Measurements from ENCODE around the gene ELOVL7. TPM values are rescaled to one million over a fixed set of nuclear protein-coding genes. Genes with fewer than 3 reads are reported as not detected.
"Not testable (repeated sequence)": the region's sequence is repeated elsewhere in the genome, so short reads cannot be mapped to it uniquely, and the experiment has no call there.

Gene ELOVL7
- total and polyA plus RNA-seq, 2 of the 4 experiments (the other 2 are of a cell fraction), result 0.18 TPM; not detected in 1

- H3K14ac ChIP-seq (replicated peaks; ENCODE audit: low read depth, low read length), result no peak overlapping the region
- dilution Hi-C loops (cut with HindIII; ENCODE audit: low sequenced_read_pairs, unreplicated experiment) (no loop called here), intact Hi-C loops (cut with micrococcal nuclease) (no loop called here), in situ Hi-C loops (cut with MboI; ENCODE audit: low sequenced_read_pairs) (no loop called here)
- H3K79me1 ChIP-seq (ENCODE audit: low read depth in 1 of 2, low read length in 2 of 2), result no peaks in the 10 kb centered on the region
- no TSS peak for BruUV-seq (replicated peaks)
- no peak overlapping the region for H3K23ac ChIP-seq (ENCODE audit: low read depth, low read length)
- POLR2A ChIA-PET (ENCODE audit: unreplicated experiment), result no interaction called here
- H2AK9ac ChIP-seq (replicated peaks; ENCODE audit: low read depth, low read length, poor library complexity), result no peak overlapping the region
- H4K8ac ChIP-seq (ENCODE audit: low read depth in 2 of 2, low read length in 2 of 2), result no peak overlapping the region
- no peaks in the 10 kb centered on the region for H3K36me3 ChIP-seq (ENCODE audit: control insufficient read depth, insufficient read depth, low read length)
- H3K27ac ChIP-seq (ENCODE audit: insufficient read depth, low read length), result no peak overlapping the region
- DNase-seq (no peak), ATAC-seq (ENCODE audit: low read depth) (no peak)
- H2BK120ac ChIP-seq (ENCODE audit: low read depth, low read length), result no peak overlapping the region
- no peak overlapping the region for H2BK20ac ChIP-seq (ENCODE audit: low read depth, low read length)
- 30% methylated on average over 2 of the region's 3 CpGs; no CpG with 5 or more reads in 1 of the 2 experiments for WGBS, 2 experiments (ENCODE audit: extremely low coverage in 2 of 2, insufficient read length in 1 of 2)
- no peak overlapping the region for H3K56ac ChIP-seq (ENCODE audit: extremely low read depth, insufficient read depth, low read length)
- H3K4me2 ChIP-seq (ENCODE audit: low read depth, low read length), result no peak overlapping the region
- no peak overlapping the region for H4K91ac ChIP-seq (ENCODE audit: insufficient read depth, low read depth, low read length)
- H3K4me3 ChIP-seq (ENCODE audit: insufficient read depth, low read depth, low read length), result no peak overlapping the region
- no peak overlapping the region for H2AFZ ChIP-seq (replicated peaks; ENCODE audit: low read length, poor library complexity)
- H3K9ac ChIP-seq (ENCODE audit: low read depth, low read length), result no peak overlapping the region
- H2BK5ac ChIP-seq (ENCODE audit: low read depth, low read length, poor library complexity, severe bottlenecking), result no peak overlapping the region
- no peaks in the 10 kb centered on the region for H3K9me1 ChIP-seq (ENCODE audit: insufficient read depth, low read length)
- H3K9me3 ChIP-seq (ENCODE audit: control insufficient read depth, insufficient read depth, low read length), result no peaks in the 10 kb centered on the region
- CTCF ChIA-PET, result no interaction called here
- no peak overlapping the region for H2BK15ac ChIP-seq (ENCODE audit: low read depth, low read length)
- no peaks in the 10 kb centered on the region for H3K27me3 ChIP-seq (ENCODE audit: control insufficient read depth, insufficient read depth, low read length)
- no peaks in the 10 kb centered on the region for H3K4me1 ChIP-seq (ENCODE audit: control insufficient read depth, insufficient read depth, low read length)
- H4K5ac ChIP-seq (ENCODE audit: low read depth, low read length), result no peak overlapping the region
- no peak overlapping the region for H2AK5ac ChIP-seq (ENCODE audit: low read depth, low read length)
- H3K4ac ChIP-seq (ENCODE audit: low read depth, low read length), result no peak overlapping the region
- H4K20me1 ChIP-seq (ENCODE audit: insufficient read depth, low read length), result no peaks in the 10 kb centered on the region
- TF ChIP-seq CEBPB (IDR thresholded peaks at IDR 0.05; ENCODE audit: low read depth, low read length) (no peak), CHD1 (IDR thresholded peaks at IDR 0.05; ENCODE audit: low read depth, low read length) (no peak), MXI1 (IDR thresholded peaks at IDR 0.05; ENCODE audit: borderline replicate concordance, low read depth, low read length) (no peak), RFX5 (IDR thresholded peaks at IDR 0.05; ENCODE audit: low read depth, low read length) (no peak)
- H3K18ac ChIP-seq (ENCODE audit: low read depth, low read length), result no peak overlapping the region
These were observed 125.7 kb downstream of the ELOVL7 start for GRCh38 chr5:60718166-60718892.

GRCh38 chr5:60715201-60715928 lies 128.7 kb downstream of the ELOVL7 start:
- H3K4ac ChIP-seq (ENCODE audit: low read depth, low read length); H4K20me1 ChIP-seq (ENCODE audit: insufficient read depth, low read length); H3K4me3 ChIP-seq (ENCODE audit: insufficient read depth, low read depth, low read length); H3K9me3 ChIP-seq (ENCODE audit: control insufficient read depth, insufficient read depth, low read length); H4K91ac ChIP-seq (ENCODE audit: insufficient read depth, low read depth, low read length); POLR2A ChIA-PET (ENCODE audit: unreplicated experiment); H3K9me1 ChIP-seq (ENCODE audit: insufficient read depth, low read length); H3K36me3 ChIP-seq (ENCODE audit: control insufficient read depth, insufficient read depth, low read length); H2BK120ac ChIP-seq (ENCODE audit: low read depth, low read length); H2AK9ac ChIP-seq (replicated peaks; ENCODE audit: low read depth, low read length, poor library complexity); H3K23ac ChIP-seq (ENCODE audit: low read depth, low read length); H3K4me1 ChIP-seq (ENCODE audit: control insufficient read depth, insufficient read depth, low read length); H3K14ac ChIP-seq (replicated peaks; ENCODE audit: low read depth, low read length); H2BK5ac ChIP-seq (ENCODE audit: low read depth, low read length, poor library complexity, severe bottlenecking); H4K5ac ChIP-seq (ENCODE audit: low read depth, low read length); H2BK20ac ChIP-seq (ENCODE audit: low read depth, low read length); H3K56ac ChIP-seq (ENCODE audit: extremely low read depth, insufficient read depth, low read length); H2AFZ ChIP-seq (replicated peaks; ENCODE audit: low read length, poor library complexity); H3K27me3 ChIP-seq (ENCODE audit: control insufficient read depth, insufficient read depth, low read length); H2AK5ac ChIP-seq (ENCODE audit: low read depth, low read length); H3K9ac ChIP-seq (ENCODE audit: low read depth, low read length); H3K18ac ChIP-seq (ENCODE audit: low read depth, low read length); H4K8ac ChIP-seq (ENCODE audit: low read depth in 2 of 2, low read length in 2 of 2); CTCF ChIA-PET; H2BK15ac ChIP-seq (ENCODE audit: low read depth, low read length); H3K27ac ChIP-seq (ENCODE audit: insufficient read depth, low read length); ATAC-seq (ENCODE audit: low read depth); dilution Hi-C loops (cut with HindIII; ENCODE audit: low sequenced_read_pairs, unreplicated experiment); H3K4me2 ChIP-seq (ENCODE audit: low read depth, low read length); in situ Hi-C loops (cut with MboI; ENCODE audit: low sequenced_read_pairs); intact Hi-C loops (cut with micrococcal nuclease); H3K79me1 ChIP-seq (ENCODE audit: low read depth in 1 of 2, low read length in 2 of 2); BruUV-seq (replicated peaks); DNase-seq: not testable (repeated sequence)
- WGBS, 2 experiments (ENCODE audit: extremely low coverage in 2 of 2, insufficient read length in 1 of 2), result no CpG with 5 or more reads among the region's 3 CpGs

Data from IMR-90 (cell line).